GM06990 (cell line): ENCODE results near the gene SLC5A4.

Experiments
- DNase-seq: peaks from one replicate; pipeline ENCODE4 v3.0.0-alpha.2; 2011; ENCODE audit not compliant: insufficient read length; ENCODE audit errors: extremely low read depth
- H3K27me3 ChIP-seq: replicated peaks from 2 replicates; pipeline ENCODE4 v1.6.0; 2011; ENCODE audit warnings: low read length; ENCODE audit not compliant: control insufficient read depth, insufficient read depth
- H3K36me3 ChIP-seq: 2 replicates; pipeline ENCODE4 v1.5.1; 2011; ENCODE audit warnings: low read length; ENCODE audit not compliant: control insufficient read depth, insufficient read depth
- H3K4me3 ChIP-seq: replicated peaks from 2 replicates; pipeline ENCODE4 v1.5.1; 2011; ENCODE audit warnings: low read depth, mild to moderate bottlenecking, control low read depth, low read length
- CTCF ChIP-seq: IDR thresholded peaks from 2 replicates; pipeline ENCODE4 v1.5.1; 2011; ENCODE audit warnings: low read length, control low read depth, mild to moderate bottlenecking, inconsistent platforms; ENCODE audit not compliant: insufficient read depth, poor library complexity, severe bottlenecking

The SLC5A4 gene

GRCh38 chr22:32205974-32206773, 49.0 kb downstream of the SLC5A4 start:
- no peak for DNase-seq
- H3K36me3 ChIP-seq: no peaks in the 10 kb centered on the region
- no peak overlapping the region for H3K4me3 ChIP-seq
- H3K27me3 ChIP-seq: no peaks in the 10 kb centered on the region; the same call in 1 of the 2 replicates
- no peak for TF ChIP-seq CTCF

- H3K4me3 ChIP-seq: no peak within 1 kb of the TSS
- DNase-seq: no peak
- no peak for TF ChIP-seq CTCF
- no peaks in the 10 kb centered on the region for H3K36me3 ChIP-seq
- no peaks in the 10 kb centered on the region; the same call in 1 of the 2 replicates for H3K27me3 ChIP-seq
These were observed 50.1 kb downstream of the SLC5A4 start, which contains the start of gene RFPL2 for GRCh38 chr22:32204856-32205722. Gene RFPL2 (minus strand): TSS chr22:32205073. CDS start chr22:32202451, 2,622 bp downstream.

- Histone ChIP-seq H3K4me3 (no peak overlapping the region), H3K27me3 (no peaks in the 10 kb centered on the region; the same call in 1 of the 2 replicates), H3K36me3 (no peaks in the 10 kb centered on the region)
- DNase-seq: no peak
- TF ChIP-seq CTCF: no peak
These were observed 50.9 kb downstream of the SLC5A4 start for GRCh38 chr22:32204040-32204855.

GRCh38 chr22:32203181-32204039, 51.7 kb downstream of the SLC5A4 start:
- Histone ChIP-seq H3K4me3 (no peak overlapping the region), H3K27me3 (no peaks in the 10 kb centered on the region; the same call in 1 of the 2 replicates), H3K36me3 (no peaks in the 10 kb centered on the region)
- TF ChIP-seq CTCF: no peak
- no peak for DNase-seq
